Natural killer cell treated with Interleukin-12 subunit alpha and Interleukin-12 subunit beta and Interleukin-15 and Interleukin-18, amount 100 ng/mL, for 72 hours (primary cell): ENCODE data around the gene INSIG2. TPM values are rescaled to one million over a fixed set of nuclear protein-coding genes. Genes with fewer than 3 reads are reported as not detected.

ENCODE experiments used
- ATAC-seq, 2 donors: fragments of 150-1000 bp; cut with Tn5 transposase in 1 of 2; sonication (Bioruptor Pico), chemical (Tn5 transposase) in 1 of 2; 2 replicates each; pipeline ENCODE4 v1.10.0; 2021
- DNase-seq: peaks from one replicate; pipeline ENCODE4 v3.0.0; 2022; ENCODE audit warnings: low spot score
- H3K27ac Mint-ChIP-seq, 2 donors: 1 replicate in 1 of 2; 2 replicates in 1 of 2; pipeline ENCODE4 v1.8.0; 2022; ENCODE audit warnings: mixed read lengths in 2 of 2, mild to moderate bottlenecking in 1 of 2, moderate library complexity in 1 of 2
- H3K27me3 Mint-ChIP-seq, 2 donors: 1 replicate in 1 of 2; 2 replicates in 1 of 2; pipeline ENCODE4 v1.8.0; 2022; ENCODE audit warnings: mixed read lengths in 2 of 2
- H3K36me3 Mint-ChIP-seq: one replicate; pipeline ENCODE4 v1.8.0; 2022; ENCODE audit warnings: mixed read lengths
- H3K4me1 Mint-ChIP-seq, 2 donors: 1 replicate in 1 of 2; 2 replicates in 1 of 2; pipeline ENCODE4 v1.8.0; 2022; ENCODE audit warnings: low read depth in 2 of 2, mixed read lengths in 2 of 2, mild to moderate bottlenecking in 1 of 2
- H3K4me3 Mint-ChIP-seq: one replicate; pipeline ENCODE4 v1.8.0; 2022; ENCODE audit warnings: mixed read lengths
- H3K9me3 Mint-ChIP-seq: 2 replicates; pipeline ENCODE4 v1.8.0; 2022; ENCODE audit warnings: mixed read lengths
- total RNA-seq, 2 donors: library from RNA; stranded (reverse); gene quantifications; one replicate each; pipeline ENCODE4 v1.2.3, GENCODE V29; 2022

The INSIG2 gene
- total RNA-seq, 2 donors from 2014 or later, result 21.7 to 47.7 TPM

DNA sequence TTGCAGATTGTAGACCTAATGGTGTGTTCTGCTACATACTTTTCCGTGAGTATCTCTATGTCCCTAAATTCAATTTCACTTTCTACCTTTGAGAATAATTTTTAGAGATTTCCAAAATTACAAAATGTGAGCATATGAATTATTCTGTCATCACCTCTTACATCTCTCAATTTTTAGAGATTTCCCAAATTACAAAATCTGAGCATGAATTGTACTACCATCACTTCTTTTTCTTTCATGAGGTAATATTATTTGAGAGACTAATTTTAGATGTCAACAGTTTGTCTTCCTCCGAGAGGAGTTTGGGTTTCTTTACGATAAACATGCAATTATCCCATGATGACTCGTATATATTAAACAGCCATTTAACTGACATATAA lies 32.1 kb downstream of the INSIG2 start:
- ATAC-seq (no peak), DNase-seq (no peak)
- peaks cover 4 to 8% of the 10 kb centered on the region in 2 donors for H3K4me1 Mint-ChIP-seq
- no peaks in the 10 kb centered on the region for H3K36me3 Mint-ChIP-seq
- no peaks in the 10 kb centered on the region for H3K9me3 Mint-ChIP-seq
- no peak overlapping the region for H3K27ac Mint-ChIP-seq
- H3K4me3 Mint-ChIP-seq, result no peak overlapping the region
- no peaks in the 10 kb centered on the region for H3K27me3 Mint-ChIP-seq

GRCh38 chr2:118121101-118121500 lies 32.8 kb downstream of the INSIG2 start:
- DNase-seq (no peak), ATAC-seq (no peak)
- H3K27ac Mint-ChIP-seq, result no peak overlapping the region
- peaks cover 4 to 8% of the 10 kb centered on the region in 2 donors for H3K4me1 Mint-ChIP-seq
- H3K4me3 Mint-ChIP-seq, result no peak overlapping the region
- no peaks in the 10 kb centered on the region for H3K36me3 Mint-ChIP-seq
- H3K9me3 Mint-ChIP-seq, result no peaks in the 10 kb centered on the region
- H3K27me3 Mint-ChIP-seq, result no peaks in the 10 kb centered on the region

DNA sequence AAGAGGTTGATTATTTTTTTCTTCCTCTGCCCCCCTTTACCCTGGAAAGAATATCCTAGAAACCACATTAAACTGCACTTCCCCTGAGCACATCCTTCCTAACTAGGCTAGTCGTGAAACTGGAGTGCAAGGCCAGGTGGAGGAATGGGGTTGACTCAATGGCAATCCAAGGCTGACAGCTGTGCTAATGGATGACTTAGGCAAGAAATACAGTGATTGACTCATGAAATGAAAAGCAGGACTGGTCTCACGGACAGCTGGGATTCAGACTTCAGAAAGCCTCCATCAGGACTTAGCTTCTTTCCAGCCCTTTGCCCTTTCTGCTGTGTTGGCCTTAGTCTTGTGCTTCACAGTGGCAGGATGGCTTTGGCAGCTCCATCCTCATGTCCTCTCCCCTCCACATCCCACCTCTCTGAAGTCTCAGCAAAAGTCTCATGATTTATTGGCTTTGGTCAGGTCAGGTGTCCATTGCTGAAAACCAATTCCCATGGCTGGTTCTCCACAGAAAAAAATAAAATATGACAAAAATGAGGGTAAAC lies 33.8 kb downstream of the INSIG2 start:
- no peak overlapping the region for H3K4me3 Mint-ChIP-seq
- H3K9me3 Mint-ChIP-seq, result no peaks in the 10 kb centered on the region
- H3K27me3 Mint-ChIP-seq, result peaks cover 0 to 5% of the 10 kb centered on the region in 2 donors
- DNase-seq, result no peak
- peaks cover 4 to 8% of the 10 kb centered on the region in 2 donors for H3K4me1 Mint-ChIP-seq
- ATAC-seq, result no peak
- no peaks in the 10 kb centered on the region for H3K36me3 Mint-ChIP-seq
- no peak overlapping the region for H3K27ac Mint-ChIP-seq

GRCh38 chr2:118122594-118123281 lies 34.5 kb downstream of the INSIG2 start:
- Mint-ChIP-seq H3K4me3 (no peak overlapping the region), H3K27me3 (peaks cover 3 to 10% of the 10 kb centered on the region in 2 donors), H3K27ac (no peak overlapping the region), H3K36me3 (no peaks in the 10 kb centered on the region), H3K4me1 (peaks cover 4 to 8% of the 10 kb centered on the region in 2 donors), H3K9me3 (no peaks in the 10 kb centered on the region)
- DNase-seq (no peak), ATAC-seq (no peak)

- no peak for ATAC-seq
- Mint-ChIP-seq H3K27me3 (peaks cover 6 to 17% of the 10 kb centered on the region in 2 donors), H3K4me1 (peaks cover 4 to 6% of the 10 kb centered on the region in 2 donors)
These were observed 35.4 kb downstream of the INSIG2 start for GRCh38 chr2:118123561-118124232.

GRCh38 chr2:118124288-118124891 lies 36.1 kb downstream of the INSIG2 start:
- Mint-ChIP-seq H3K27ac (no peak overlapping the region), H3K27me3 (peaks cover 6 to 17% of the 10 kb centered on the region in 2 donors), H3K4me1 (peaks cover 1 to 4% of the 10 kb centered on the region in 2 donors), H3K9me3 (no peaks in the 10 kb centered on the region), H3K36me3 (no peaks in the 10 kb centered on the region), H3K4me3 (no peak overlapping the region)
- ATAC-seq (no peak), DNase-seq (no peak)

More at GRCh38 chr2:118123561-118124232, 35.4 kb downstream of the INSIG2 start:
- Mint-ChIP-seq H3K36me3 (no peaks in the 10 kb centered on the region), H3K4me3 (no peak overlapping the region), H3K27ac (no peak overlapping the region), H3K9me3 (no peaks in the 10 kb centered on the region)
- DNase-seq, result no peak

DNA sequence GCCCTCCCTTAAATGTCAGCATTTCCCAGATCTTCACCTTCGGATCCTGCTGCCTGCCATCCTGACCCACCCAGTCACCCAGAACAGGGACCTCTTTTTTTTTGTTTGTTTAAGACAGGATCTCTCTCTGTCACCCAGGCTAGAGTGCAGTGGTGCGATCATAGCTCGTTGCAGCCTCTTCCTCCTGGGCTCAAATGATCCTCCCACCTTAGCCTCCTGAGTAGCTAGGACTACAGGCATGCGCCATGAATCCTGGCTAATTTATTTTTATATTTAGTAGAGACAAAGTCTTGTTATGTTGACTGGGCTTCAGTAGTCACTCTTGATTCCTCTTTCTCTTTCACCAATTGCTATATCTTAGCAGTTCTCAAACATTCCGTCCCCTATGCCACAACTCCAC lies 39.0 kb downstream of the INSIG2 start:
- Mint-ChIP-seq H3K4me3 (no peak overlapping the region), H3K4me1 (peaks cover 0 to 4% of the 10 kb centered on the region in 2 donors), H3K36me3 (no peaks in the 10 kb centered on the region), H3K9me3 (no peaks in the 10 kb centered on the region), H3K27me3 (peaks cover 6 to 17% of the 10 kb centered on the region in 2 donors), H3K27ac (no peak overlapping the region)
- no peak for DNase-seq
- no peak for ATAC-seq

- no peak for ATAC-seq
- Mint-ChIP-seq H3K36me3 (no peaks in the 10 kb centered on the region), H3K27me3 (peaks cover 9 to 21% of the 10 kb centered on the region in 2 donors), H3K9me3 (no peaks in the 10 kb centered on the region), H3K4me3 (no peak overlapping the region), H3K27ac (no peak overlapping the region), H3K4me1 (no peaks in the 10 kb centered on the region)
- no peak for DNase-seq
These were observed 40.6 kb downstream of the INSIG2 start for GRCh38 chr2:118128826-118129225.

GRCh38 chr2:118130385-118130784 lies 42.1 kb downstream of the INSIG2 start:
- H3K4me3 Mint-ChIP-seq, result no peak overlapping the region
- H3K27me3 Mint-ChIP-seq, result peaks cover 12 to 28% of the 10 kb centered on the region in 2 donors
- no peaks in the 10 kb centered on the region for H3K9me3 Mint-ChIP-seq
- no peak for ATAC-seq
- no peaks in the 10 kb centered on the region for H3K36me3 Mint-ChIP-seq
- no peak for DNase-seq
- H3K4me1 Mint-ChIP-seq, result no peaks in the 10 kb centered on the region
- no peak overlapping the region for H3K27ac Mint-ChIP-seq

- no peaks in the 10 kb centered on the region for H3K9me3 Mint-ChIP-seq
- ATAC-seq (no peak), DNase-seq (no peak)
- no peaks in the 10 kb centered on the region for H3K36me3 Mint-ChIP-seq
- no peak overlapping the region for H3K27ac Mint-ChIP-seq
- no peaks in the 10 kb centered on the region for H3K4me1 Mint-ChIP-seq
- H3K27me3 Mint-ChIP-seq, result peaks cover 12 to 23% of the 10 kb centered on the region in 2 donors
- no peak overlapping the region for H3K4me3 Mint-ChIP-seq
These were observed 43.5 kb downstream of the INSIG2 start for GRCh38 chr2:118131771-118132170.

DNA sequence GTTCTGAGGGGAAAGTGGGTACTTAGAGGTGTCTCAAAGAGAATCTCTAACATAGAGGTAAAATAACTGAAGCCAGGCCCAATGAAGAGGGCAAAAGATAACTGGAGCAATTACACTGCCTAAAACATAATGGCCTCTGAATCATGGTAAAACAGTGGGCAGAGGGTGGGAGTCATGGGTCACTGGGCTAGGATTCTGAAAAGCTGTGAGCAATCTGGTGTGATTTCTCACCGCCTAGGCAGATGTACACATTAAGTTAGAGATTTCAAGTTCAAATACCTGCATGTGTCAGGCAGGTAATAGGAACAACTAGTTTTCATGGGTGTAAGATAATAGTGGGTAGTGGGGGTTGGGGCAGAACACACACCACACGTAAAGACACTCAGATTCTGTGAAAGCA lies 45.6 kb downstream of the INSIG2 start:
- no peak overlapping the region for H3K4me3 Mint-ChIP-seq
- H3K27me3 Mint-ChIP-seq, result peaks cover 6 to 11% of the 10 kb centered on the region in 2 donors
- DNase-seq (no peak), ATAC-seq (no peak)
- no peaks in the 10 kb centered on the region for H3K9me3 Mint-ChIP-seq
- H3K27ac Mint-ChIP-seq, result no peak overlapping the region
- H3K36me3 Mint-ChIP-seq, result no peaks in the 10 kb centered on the region
- no peaks in the 10 kb centered on the region for H3K4me1 Mint-ChIP-seq

DNA sequence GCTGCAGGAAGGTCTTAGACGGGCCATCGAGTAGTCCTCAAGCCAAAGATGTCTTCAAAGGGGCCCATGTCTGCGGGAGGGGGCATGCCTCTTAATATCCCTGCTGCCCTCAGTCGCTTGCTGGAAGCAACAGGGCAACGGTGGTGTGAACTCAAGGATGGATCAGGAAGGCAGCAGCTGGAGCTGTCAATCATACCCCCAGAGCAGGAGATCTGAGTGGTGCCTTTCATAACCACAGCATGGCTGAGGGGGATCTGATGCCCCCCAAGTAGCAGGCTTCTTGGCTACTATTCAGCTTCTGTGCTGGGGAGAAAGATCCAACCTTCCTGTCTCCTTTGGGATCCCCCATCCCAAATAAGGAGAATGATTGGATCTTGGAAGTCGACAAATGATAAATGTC lies 46.4 kb downstream of the INSIG2 start:
- Mint-ChIP-seq H3K4me3 (no peak overlapping the region), H3K4me1 (no peaks in the 10 kb centered on the region), H3K27me3 (peaks cover 6 to 11% of the 10 kb centered on the region in 2 donors), H3K27ac (no peak overlapping the region), H3K36me3 (no peaks in the 10 kb centered on the region), H3K9me3 (no peaks in the 10 kb centered on the region)
- ATAC-seq (no peak), DNase-seq (no peak)

GRCh38 chr2:118145207-118145606 lies 56.9 kb downstream of the INSIG2 start:
- H3K36me3 Mint-ChIP-seq, result no peaks in the 10 kb centered on the region
- no peaks in the 10 kb centered on the region for H3K9me3 Mint-ChIP-seq
- no peak overlapping the region for H3K27ac Mint-ChIP-seq
- H3K27me3 Mint-ChIP-seq, result peaks cover 7 to 16% of the 10 kb centered on the region in 2 donors
- DNase-seq, result no peak
- H3K4me1 Mint-ChIP-seq, result no peaks in the 10 kb centered on the region
- no peak for ATAC-seq
- no peak overlapping the region for H3K4me3 Mint-ChIP-seq

DNA sequence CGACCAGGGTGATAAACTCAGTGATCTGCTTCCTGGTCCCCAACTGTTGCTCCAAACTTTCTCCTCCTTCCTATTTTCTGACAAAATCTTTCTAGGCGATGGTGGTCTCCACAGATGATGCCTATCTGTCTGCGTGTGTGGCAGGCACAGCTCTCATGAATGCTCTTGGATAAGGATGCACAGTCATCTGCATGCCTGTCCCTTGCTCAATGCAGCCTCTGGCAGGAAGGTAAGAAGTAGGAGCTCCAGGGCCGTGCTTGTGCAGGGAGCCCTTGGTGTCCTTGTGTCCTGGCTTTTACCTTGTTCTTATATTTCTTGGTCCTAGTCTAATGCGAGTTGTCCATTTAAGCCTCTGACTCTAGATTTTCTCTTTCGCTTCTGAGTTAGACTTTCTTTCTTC lies 57.5 kb downstream of the INSIG2 start:
- no peak for ATAC-seq
- Mint-ChIP-seq H3K27ac (no peak overlapping the region), H3K27me3 (peaks cover 7 to 18% of the 10 kb centered on the region in 2 donors), H3K36me3 (no peaks in the 10 kb centered on the region), H3K9me3 (no peaks in the 10 kb centered on the region), H3K4me3 (no peak overlapping the region), H3K4me1 (no peaks in the 10 kb centered on the region)
- no peak for DNase-seq
